ENCODE data around the gene ASMTL. TPM values are rescaled to one million over a fixed set of nuclear protein-coding genes. Genes with fewer than 3 reads are reported as not detected.

Gene ASMTL
- polyA plus RNA-seq, 1 donor (not counting 4 experiments of a cell fraction or from before 2014, with no cell fraction given) = 13.8 TPM

DNA sequence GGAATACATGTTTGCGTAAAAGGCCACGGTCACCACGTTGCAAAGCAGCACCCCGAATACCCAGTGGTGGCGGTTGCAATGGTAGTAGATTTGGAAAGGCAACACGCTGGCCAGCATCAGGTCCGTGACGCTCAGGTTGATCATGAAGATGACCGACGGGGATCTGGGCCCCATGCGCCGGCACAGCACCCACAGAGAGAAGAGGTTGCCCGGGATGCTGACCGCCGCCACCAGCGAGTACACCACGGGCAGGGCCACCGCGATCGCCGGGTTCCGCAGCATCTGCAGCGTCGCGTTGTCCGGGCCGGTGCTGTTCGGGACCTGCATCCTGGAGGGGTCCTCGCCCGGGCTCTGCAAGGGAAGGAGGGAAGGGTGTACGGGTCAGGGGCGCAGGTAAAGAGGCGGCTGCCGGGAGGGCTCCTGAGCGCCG, 13.5 kb upstream of the ASMTL start:
- Histone ChIP-seq H3K4me3 (ENCODE audit: control insufficient read depth in 2 of 3, extremely low read depth in 1 of 3, insufficient read depth in 2 of 3, low read depth in 1 of 3, low read length in 3 of 3) (no peak overlapping the region), H3K27me3 (ENCODE audit: control insufficient read depth, extremely low read depth, insufficient read depth, low read length) (peaks cover 24% of the 10 kb centered on the region), H3K9me1 (ENCODE audit: control insufficient read depth, extremely low read depth, insufficient read depth, low read length) (no peaks in the 10 kb centered on the region), H3K9ac (ENCODE audit: control insufficient read depth, extremely low read depth, insufficient read depth, low read length) (no peak overlapping the region), H3K27ac (ENCODE audit: control insufficient read depth, insufficient read depth, low read length) (no peak overlapping the region), H4K20me1 (ENCODE audit: control insufficient read depth, extremely low read depth, insufficient read depth, low read length) (no peaks in the 10 kb centered on the region), H3K36me3 (ENCODE audit: control insufficient read depth in 2 of 2, extremely low read depth in 1 of 2, insufficient read depth in 2 of 2, low read length in 2 of 2) (no peaks in the 10 kb centered on the region), H3K79me2 (ENCODE audit: control insufficient read depth, insufficient read depth, low read length) (no peaks in the 10 kb centered on the region), H2AFZ (ENCODE audit: control insufficient read depth, low read length) (no peak overlapping the region), H3K4me1 (ENCODE audit: control insufficient read depth, extremely low read depth, insufficient read depth, low read length) (no peaks in the 10 kb centered on the region), H3K9me3 (ENCODE audit: control insufficient read depth, low read depth, low read length) (no peaks in the 10 kb centered on the region), H3K4me2 (ENCODE audit: control insufficient read depth, extremely low read depth, insufficient read depth, low read depth, low read length) (no peak overlapping the region)
- TF ChIP-seq, protein P1, sequence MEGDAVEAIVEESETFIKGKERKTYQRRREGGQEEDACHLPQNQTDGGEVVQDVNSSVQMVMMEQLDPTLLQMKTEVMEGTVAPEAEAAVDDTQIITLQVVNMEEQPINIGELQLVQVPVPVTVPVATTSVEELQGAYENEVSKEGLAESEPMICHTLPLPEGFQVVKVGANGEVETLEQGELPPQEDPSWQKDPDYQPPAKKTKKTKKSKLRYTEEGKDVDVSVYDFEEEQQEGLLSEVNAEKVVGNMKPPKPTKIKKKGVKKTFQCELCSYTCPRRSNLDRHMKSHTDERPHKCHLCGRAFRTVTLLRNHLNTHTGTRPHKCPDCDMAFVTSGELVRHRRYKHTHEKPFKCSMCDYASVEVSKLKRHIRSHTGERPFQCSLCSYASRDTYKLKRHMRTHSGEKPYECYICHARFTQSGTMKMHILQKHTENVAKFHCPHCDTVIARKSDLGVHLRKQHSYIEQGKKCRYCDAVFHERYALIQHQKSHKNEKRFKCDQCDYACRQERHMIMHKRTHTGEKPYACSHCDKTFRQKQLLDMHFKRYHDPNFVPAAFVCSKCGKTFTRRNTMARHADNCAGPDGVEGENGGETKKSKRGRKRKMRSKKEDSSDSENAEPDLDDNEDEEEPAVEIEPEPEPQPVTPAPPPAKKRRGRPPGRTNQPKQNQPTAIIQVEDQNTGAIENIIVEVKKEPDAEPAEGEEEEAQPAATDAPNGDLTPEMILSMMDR (optimal IDR thresholded peaks at IDR 0.05 in 1 of 3, IDR thresholded peaks at IDR 0.05 in 1 of 3, conservative IDR thresholded peaks at IDR 0.05 in 1 of 3; ENCODE audit: extremely low read depth in 1 of 3, insufficient read depth in 2 of 3, low read length in 3 of 3) = no peak
- no peak for TF ChIP-seq EZH2 (IDR thresholded peaks at IDR 0.05; ENCODE audit: low read length)
- FAIRE-seq (no peak), DNase-seq (ENCODE audit: low read depth, low spot score) (no peak)
- dilution Hi-C loops (cut with MboI; ENCODE audit: extremely low pct_ligation_motif_present, low sequenced_read_pairs) = no loop called here

DNA sequence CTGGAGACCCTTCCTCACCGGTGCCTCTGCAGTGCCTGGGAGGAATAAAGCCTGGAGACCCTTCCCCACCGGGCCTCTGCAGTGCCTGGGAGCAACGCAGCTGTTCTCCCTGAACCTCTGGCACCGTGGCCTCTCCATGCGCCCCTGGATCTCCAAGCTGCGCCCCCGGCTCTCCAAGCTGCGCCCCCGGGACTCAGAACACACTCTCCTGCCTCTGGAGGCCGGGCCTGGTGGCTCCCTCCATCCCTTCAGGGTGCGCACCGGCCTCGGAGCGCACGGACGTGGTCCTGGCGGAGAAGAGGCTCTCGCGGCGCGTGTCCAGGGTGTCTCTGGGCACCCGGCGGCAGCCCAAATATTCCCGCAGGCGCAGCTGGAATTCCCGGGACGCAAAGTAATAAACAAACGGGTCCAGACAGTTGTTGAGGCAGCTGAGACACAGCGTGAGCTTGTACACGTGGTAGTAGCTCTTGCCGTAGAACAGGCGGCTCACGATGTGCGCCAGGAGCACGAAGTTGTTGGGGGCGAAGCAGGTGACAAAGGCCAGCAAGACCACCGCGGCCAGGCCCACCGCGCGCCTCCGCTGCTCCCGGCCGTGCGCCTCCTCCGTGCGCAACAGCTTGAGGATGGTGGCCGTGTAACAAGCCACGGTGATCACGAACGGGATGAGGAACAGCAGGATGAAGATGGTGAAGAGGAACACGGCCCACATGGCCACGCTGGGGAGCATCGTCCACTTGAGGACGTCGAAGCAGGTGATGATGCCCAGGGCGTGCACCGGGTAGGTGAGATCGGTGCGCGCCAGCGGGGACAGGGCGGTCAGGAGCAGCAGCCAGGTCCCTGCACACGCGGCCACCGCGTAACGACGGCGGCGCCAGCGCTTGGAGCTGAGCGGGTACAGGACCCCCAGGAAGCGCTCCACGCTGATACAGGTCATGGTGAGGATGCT, 12.8 kb upstream of the ASMTL start:
- Histone ChIP-seq H2AFZ (ENCODE audit: control insufficient read depth, low read length) (no peak overlapping the region), H3K4me2 (ENCODE audit: control insufficient read depth, extremely low read depth, insufficient read depth, low read depth, low read length) (no peak overlapping the region), H3K36me3 (ENCODE audit: control insufficient read depth in 2 of 2, extremely low read depth in 1 of 2, insufficient read depth in 2 of 2, low read length in 2 of 2) (no peaks in the 10 kb centered on the region), H3K9me1 (ENCODE audit: control insufficient read depth, extremely low read depth, insufficient read depth, low read length) (no peaks in the 10 kb centered on the region), H3K79me2 (ENCODE audit: control insufficient read depth, insufficient read depth, low read length) (no peaks in the 10 kb centered on the region), H3K9ac (ENCODE audit: control insufficient read depth, extremely low read depth, insufficient read depth, low read length) (no peak overlapping the region), H3K27ac (ENCODE audit: control insufficient read depth, insufficient read depth, low read length) (no peak overlapping the region), H3K27me3 (ENCODE audit: control insufficient read depth, extremely low read depth, insufficient read depth, low read length) (peaks cover 24% of the 10 kb centered on the region), H3K9me3 (ENCODE audit: control insufficient read depth, low read depth, low read length) (no peaks in the 10 kb centered on the region), H4K20me1 (ENCODE audit: control insufficient read depth, extremely low read depth, insufficient read depth, low read length) (no peaks in the 10 kb centered on the region), H3K4me1 (ENCODE audit: control insufficient read depth, extremely low read depth, insufficient read depth, low read length) (no peaks in the 10 kb centered on the region), H3K4me3 (ENCODE audit: control insufficient read depth in 2 of 3, extremely low read depth in 1 of 3, insufficient read depth in 2 of 3, low read depth in 1 of 3, low read length in 3 of 3) (no peak overlapping the region)
- TF ChIP-seq, protein P1 (optimal IDR thresholded peaks at IDR 0.05 in 1 of 3, IDR thresholded peaks at IDR 0.05 in 1 of 3, conservative IDR thresholded peaks at IDR 0.05 in 1 of 3; ENCODE audit: extremely low read depth in 1 of 3, insufficient read depth in 2 of 3, low read length in 3 of 3) = no peak
- TF ChIP-seq EZH2 (IDR thresholded peaks at IDR 0.05; ENCODE audit: low read length) = no peak
- dilution Hi-C loops (cut with MboI; ENCODE audit: extremely low pct_ligation_motif_present, low sequenced_read_pairs) = no loop called here
- no peak for DNase-seq (ENCODE audit: low read depth, low spot score)
- FAIRE-seq = no peak
